Measurements from ENCODE around the gene ZNF148. TPM values are rescaled to one million over a fixed set of nuclear protein-coding genes. Genes with fewer than 3 reads are reported as not detected.

The ZNF148 gene
- polyA plus RNA-seq, 1 donor: 21.8 TPM

- no peak for DNase-seq
Observed at GRCh38 chr3:125189378-125190165, 185.6 kb downstream of the ZNF148 start.

- no peak for DNase-seq
Observed at GRCh38 chr3:125188955-125189354, 186.2 kb downstream of the ZNF148 start.

DNA sequence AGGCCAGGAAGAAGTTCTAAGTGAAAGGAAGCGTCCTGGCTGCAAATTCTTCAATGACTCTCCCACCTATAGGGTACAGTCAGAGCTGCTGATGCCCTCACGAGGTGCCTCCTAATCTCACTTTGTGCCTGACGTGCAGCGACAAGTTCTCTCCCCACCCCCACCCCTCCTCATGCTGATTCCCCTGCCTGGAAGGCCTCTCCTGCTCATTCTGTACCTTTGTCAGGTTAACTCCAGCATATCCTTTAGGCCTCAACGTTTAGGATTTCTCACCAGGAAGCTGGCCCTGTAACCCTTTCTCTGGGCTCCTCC, 187.6 kb downstream of the ZNF148 start:
- DNase-seq: no peak

GRCh38 chr3:125186800-125187598, 188.1 kb downstream of the ZNF148 start:
- DNase-seq: no peak

GRCh38 chr3:125186261-125186787, 188.8 kb downstream of the ZNF148 start:
- DNase-seq: peak; percentile 48

DNA sequence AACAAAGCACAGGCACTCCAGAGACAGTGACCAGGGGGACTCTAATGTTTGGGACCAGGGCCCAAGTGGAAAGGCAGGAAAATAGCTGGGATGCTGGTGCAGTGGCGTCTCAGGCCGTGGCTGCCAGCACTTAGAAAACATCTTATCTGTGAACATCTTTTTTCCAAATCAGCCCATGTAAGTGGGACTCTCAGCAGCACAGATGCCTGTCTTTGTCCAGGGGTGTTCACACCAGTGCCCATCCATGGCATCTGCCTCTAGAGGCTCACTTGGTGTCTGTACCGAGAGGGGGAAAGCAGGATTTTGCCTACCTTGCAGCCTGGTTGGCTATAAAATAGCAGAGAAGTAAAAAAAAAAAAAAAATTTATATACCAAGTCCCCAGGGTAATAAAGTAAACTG, 189.3 kb downstream of the ZNF148 start:
- no peak for DNase-seq

DNA sequence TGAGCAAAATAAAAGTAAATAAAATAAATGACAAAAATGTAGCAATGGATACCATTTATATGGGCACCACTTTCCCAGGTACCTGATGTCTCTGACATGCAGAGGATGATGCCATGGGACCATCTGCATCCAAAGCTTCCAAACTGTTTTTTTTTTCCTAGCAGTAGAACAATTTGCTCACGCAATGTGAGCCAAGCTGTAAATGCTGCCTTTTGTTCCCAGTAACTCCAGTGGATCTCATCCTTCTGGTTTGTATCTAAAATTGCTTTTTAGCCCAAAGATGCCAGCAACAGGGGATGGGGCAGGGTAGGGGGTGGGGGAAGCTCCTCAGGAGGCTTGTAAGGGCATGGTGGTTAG, 195.3 kb downstream of the ZNF148 start:
- DNase-seq: no peak

- no peak for DNase-seq
Observed at GRCh38 chr3:125179143-125179883, 195.8 kb downstream of the ZNF148 start.

DNA sequence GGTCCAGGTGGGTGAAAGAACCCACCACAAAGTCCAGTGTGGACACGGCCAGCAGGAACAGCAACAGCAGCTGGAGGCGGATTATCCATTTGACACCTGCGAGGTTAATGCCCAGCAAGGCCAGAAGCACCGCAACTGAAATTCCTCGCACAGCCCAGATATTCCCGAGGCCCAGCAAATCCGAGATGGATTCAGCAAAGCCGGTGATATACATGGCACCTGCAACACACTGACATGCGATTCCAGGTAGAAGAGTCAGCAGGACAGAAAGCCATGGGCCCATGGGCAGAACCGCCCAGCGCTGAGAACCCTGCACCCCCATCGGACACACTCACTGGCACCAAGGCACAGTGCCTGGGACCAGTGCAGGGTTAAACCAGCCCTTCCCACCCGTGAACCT, 197.4 kb downstream of the ZNF148 start:
- DNase-seq: no peak

Other genes with a start within 250 kb of the ZNF148 start
- 0.45 TPM for gene SLC12A8, start 162.6 kb downstream of the ZNF148 start, polyA plus RNA-seq (ENCODE audit: insufficient read length)
- 30.8 TPM for gene SNX4, start 144.9 kb upstream of the ZNF148 start, polyA plus RNA-seq (ENCODE audit: insufficient read length)
- 14.4 TPM for gene OSBPL11, start 220.2 kb upstream of the ZNF148 start, polyA plus RNA-seq (ENCODE audit: insufficient read length)